IMR-90 (cell line): Measurements from ENCODE around the gene SYNJ2BP. TPM values are rescaled to one million over a fixed set of nuclear protein-coding genes. Genes with fewer than 3 reads are reported as not detected.

Source experiments
- ATAC-seq: fragments of 200-7000 bp; cut with Tn5 transposase; 2 replicates; pipeline ENCODE4 v1.9.1; 2020; ENCODE audit warnings: low read depth, mild to moderate bottlenecking, moderate library complexity
- BruUV-seq: library from RNA; stranded (reverse); fragments of 400-500 nt; replicated peaks from 2 replicates; lab custom pipeline; 2021; lab: Mats Ljungman, UMichigan
- CTCF ChIA-PET: fragments of 300-600 bp; formaldehyde crosslinking; extraction: SDS; loops from one replicate; lab custom pipeline; 2021; ENCODE audit warnings: antibody characterized with exemption; lab: Yijun Ruan, JAX
- POLR2A ChIA-PET: fragments of 300-600 bp; sonication (Branson Sonifier 250); formaldehyde crosslinking; loops from one replicate; lab custom pipeline; 2022; ENCODE audit warnings: antibody characterized with exemption; ENCODE audit not compliant: unreplicated experiment; lab: Charles Lee
- DNase-seq: peaks from one replicate; pipeline ENCODE4 v3.0.0; 2013
- H2AFZ ChIP-seq: replicated peaks from 2 replicates; pipeline ENCODE3; 2013; ENCODE audit warnings: low read length, mild to moderate bottlenecking; ENCODE audit not compliant: poor library complexity
- H2AK5ac ChIP-seq: 2 replicates; pipeline ENCODE4 v1.6.1; 2013; ENCODE audit warnings: low read depth, low read length, inconsistent platforms
- H2AK9ac ChIP-seq: replicated peaks from 2 replicates; pipeline ENCODE3; 2013; ENCODE audit warnings: mild to moderate bottlenecking, low read depth, low read length, moderate library complexity; ENCODE audit not compliant: poor library complexity
- H2BK120ac ChIP-seq: 2 replicates; pipeline ENCODE4 v1.6.1; 2013; ENCODE audit warnings: low read depth, low read length, inconsistent platforms
- H2BK15ac ChIP-seq: 3 replicates; pipeline ENCODE4 v1.6.1; 2013; ENCODE audit warnings: low read depth, low read length, inconsistent platforms
- H2BK20ac ChIP-seq: 2 replicates; pipeline ENCODE4 v1.6.1; 2013; ENCODE audit warnings: low read depth, mild to moderate bottlenecking, inconsistent platforms, low read length, moderate library complexity
- H2BK5ac ChIP-seq: 2 replicates; pipeline ENCODE4 v1.6.1; 2013; ENCODE audit warnings: mild to moderate bottlenecking, low read depth, low read length, inconsistent platforms; ENCODE audit not compliant: poor library complexity, severe bottlenecking
- H3K14ac ChIP-seq: replicated peaks from 2 replicates; pipeline ENCODE4 v1.6.1; 2013; ENCODE audit warnings: low read depth, low read length, inconsistent platforms
- H3K18ac ChIP-seq: 2 replicates; pipeline ENCODE4 v1.6.1; 2013; ENCODE audit warnings: low read depth, low read length, control low read depth
- H3K23ac ChIP-seq: 2 replicates; pipeline ENCODE4 v1.6.1; 2013; ENCODE audit warnings: low read depth, low read length, inconsistent platforms
- H3K27ac ChIP-seq: 2 replicates; pipeline ENCODE4 v1.5.1; 2013; ENCODE audit warnings: mild to moderate bottlenecking, control low read depth, low read length; ENCODE audit not compliant: insufficient read depth
- H3K27me3 ChIP-seq: 2 replicates; pipeline ENCODE4 v1.6.1; 2013; ENCODE audit warnings: low read length; ENCODE audit not compliant: control insufficient read depth, insufficient read depth
- H3K36me3 ChIP-seq: 2 replicates; pipeline ENCODE4 v1.6.1; 2013; ENCODE audit warnings: low read length, mixed read lengths; ENCODE audit not compliant: control insufficient read depth, insufficient read depth
- H3K4ac ChIP-seq: 2 replicates; pipeline ENCODE4 v1.6.1; 2013; ENCODE audit warnings: low read depth, low read length, inconsistent platforms
- H3K4me1 ChIP-seq: 2 replicates; pipeline ENCODE4 v1.6.1; 2013; ENCODE audit warnings: low read length, mixed read lengths; ENCODE audit not compliant: control insufficient read depth, insufficient read depth
- H3K4me2 ChIP-seq: 2 replicates; pipeline ENCODE4 v1.6.1; 2013; ENCODE audit warnings: low read depth, mild to moderate bottlenecking, control low read depth, low read length, moderate library complexity
- H3K4me3 ChIP-seq: 2 replicates; pipeline ENCODE4 v1.5.1; 2013; ENCODE audit warnings: low read depth, mild to moderate bottlenecking, control low read depth, low read length, moderate library complexity; ENCODE audit not compliant: insufficient read depth
- H3K56ac ChIP-seq: 2 replicates; pipeline ENCODE4 v1.6.1; 2013; ENCODE audit warnings: low read length, inconsistent platforms; ENCODE audit not compliant: insufficient read depth; ENCODE audit errors: extremely low read depth
- H3K79me1 ChIP-seq, 2 experiments: 2 replicates each; pipeline ENCODE4 v1.6.1; 2013; ENCODE audit warnings: low read length in 2 of 2, inconsistent platforms in 1 of 2, low read depth in 1 of 2
- H3K9ac ChIP-seq: 2 replicates; pipeline ENCODE4 v1.6.1; 2013; ENCODE audit warnings: low read depth, low read length, control low read depth
- H3K9me1 ChIP-seq: 2 replicates; pipeline ENCODE4 v1.6.1; 2013; ENCODE audit warnings: low read length, inconsistent platforms; ENCODE audit not compliant: insufficient read depth
- H3K9me3 ChIP-seq: 2 replicates; pipeline ENCODE4 v1.6.1; 2013; ENCODE audit warnings: low read length; ENCODE audit not compliant: control insufficient read depth, insufficient read depth
- H4K20me1 ChIP-seq: 2 replicates; pipeline ENCODE4 v1.6.1; 2013; ENCODE audit warnings: low read length, inconsistent platforms; ENCODE audit not compliant: insufficient read depth
- H4K5ac ChIP-seq: 2 replicates; pipeline ENCODE4 v1.6.1; 2013; ENCODE audit warnings: mild to moderate bottlenecking, low read depth, low read length, control low read depth
- H4K8ac ChIP-seq, 2 experiments: 2 replicates each; pipeline ENCODE4 v1.6.1; 2013; ENCODE audit warnings: low read depth in 2 of 2, low read length in 2 of 2, control low read depth in 1 of 2, inconsistent platforms in 1 of 2
- H4K91ac ChIP-seq: 2 replicates; pipeline ENCODE4 v1.6.1; 2013; ENCODE audit warnings: low read depth, low read length, inconsistent platforms; ENCODE audit not compliant: insufficient read depth
- BHLHE40 ChIP-seq: fragments of 150-350 bp; IDR thresholded peaks from 2 replicates; pipeline ENCODE4 v1.6.1; 2016; ENCODE audit warnings: mild to moderate bottlenecking, low read depth, low read length
- CTCF ChIP-seq: conservative IDR thresholded peaks from 2 replicates; pipeline ENCODE4 v1.5.1; 2012; ENCODE audit warnings: mild to moderate bottlenecking, low read depth, low read length, improper control_type of control experiment
- FOS ChIP-seq: fragments of 150-350 bp; IDR thresholded peaks from 2 replicates; pipeline ENCODE4 v1.6.1; 2016; ENCODE audit warnings: low read depth, low read length
- MAZ ChIP-seq: IDR thresholded peaks from 2 replicates; pipeline ENCODE4 v1.6.1; 2012; ENCODE audit warnings: low read depth, mild to moderate bottlenecking, low read length, improper control_type of control experiment, moderate library complexity, borderline replicate concordance
- MXI1 ChIP-seq: IDR thresholded peaks from 2 replicates; pipeline ENCODE4 v1.6.1; 2012; ENCODE audit warnings: low read depth, mild to moderate bottlenecking, low read length, moderate library complexity, borderline replicate concordance
- NFE2L2 ChIP-seq: fragments of 150-350 bp; IDR thresholded peaks from 2 replicates; pipeline ENCODE4 v1.6.1; 2016; ENCODE audit warnings: low read depth, mild to moderate bottlenecking, low read length
- RFX5 ChIP-seq: IDR thresholded peaks from 2 replicates; pipeline ENCODE4 v1.8.0; 2012; ENCODE audit warnings: low read depth, mild to moderate bottlenecking, low read length, moderate library complexity
- USF2 ChIP-seq: fragments of 150-350 bp; IDR thresholded peaks from 2 replicates; pipeline ENCODE4 v1.6.1; 2017; ENCODE audit warnings: mild to moderate bottlenecking, antibody characterized with exemption, low read length, low read depth
- WGBS, 2 experiments: methylation state at CpG; one replicate each; pipeline versions ENCODE4 v1.1.5 to v1.1.7; 2013; ENCODE audit warnings: missing lambda C conversion rate in 2 of 2; ENCODE audit not compliant: insufficient read length in 1 of 2; ENCODE audit errors: extremely low coverage in 2 of 2; 5-methylcytosine and 5-hydroxymethylcytosine counted together
- dilution Hi-C: fragments of 300-500 bp; cut with HindIII; formaldehyde crosslinking; loops from one replicate; pipeline ENCODE4 v1.14.3; 2018; ENCODE audit warnings: low sequenced_read_pairs; ENCODE audit not compliant: unreplicated experiment
- in situ Hi-C: fragments of 300-500 bp; cut with MboI; formaldehyde crosslinking; loops from 3 replicates; pipeline ENCODE4 v1.14.3; 2019; ENCODE audit warnings: low sequenced_read_pairs, inconsistent platforms, mixed read lengths
- intact Hi-C: fragments of 100-400 bp; cut with micrococcal nuclease; formaldehyde crosslinking; loops from 2 replicates; pipeline ENCODE4 v1.10.0; 2022
- polyA plus RNA-seq, 3 experiments: library from polyadenylated mRNA; depleted of rRNA; stranded (reverse); fragments of >200 nt; gene quantifications; 2 replicates each; pipeline ENCODE4 v1.2.3, GENCODE V29; 2012; ENCODE audit warnings: low replicate concordance in 1 of 3
- total RNA-seq: library from RNA; depleted of rRNA; stranded (reverse); fragments of >200 nt; gene quantifications from 2 replicates; pipeline ENCODE4 v1.2.3, GENCODE V29; 2012

SYNJ2BP gene
- total and polyA plus RNA-seq, 2 of the 4 experiments (the other 2 are of a cell fraction), result 10.0 to 25.5 TPM

DNA sequence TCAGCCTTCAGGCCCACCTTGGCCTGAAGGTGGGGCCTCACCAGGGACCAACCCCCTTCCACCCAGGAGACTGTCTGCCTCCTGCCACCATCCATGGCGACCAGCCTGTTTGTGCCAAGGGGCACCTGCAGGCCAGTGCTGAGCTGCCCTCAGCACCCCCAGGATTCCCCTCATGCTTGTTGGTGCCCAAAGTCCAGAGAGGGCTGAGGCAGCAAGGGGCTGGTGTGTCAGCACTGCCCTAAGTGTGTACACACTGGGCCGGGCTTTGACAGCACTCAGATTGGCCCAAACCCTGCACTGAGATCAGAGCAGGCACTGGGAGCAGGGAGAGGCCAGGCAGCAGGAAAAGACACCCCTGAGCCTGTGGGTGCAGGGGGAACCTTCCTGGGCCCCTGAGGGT is 18.6 kb downstream of the SYNJ2BP start (continued):
- TF ChIP-seq CTCF, result no peak

DNA sequence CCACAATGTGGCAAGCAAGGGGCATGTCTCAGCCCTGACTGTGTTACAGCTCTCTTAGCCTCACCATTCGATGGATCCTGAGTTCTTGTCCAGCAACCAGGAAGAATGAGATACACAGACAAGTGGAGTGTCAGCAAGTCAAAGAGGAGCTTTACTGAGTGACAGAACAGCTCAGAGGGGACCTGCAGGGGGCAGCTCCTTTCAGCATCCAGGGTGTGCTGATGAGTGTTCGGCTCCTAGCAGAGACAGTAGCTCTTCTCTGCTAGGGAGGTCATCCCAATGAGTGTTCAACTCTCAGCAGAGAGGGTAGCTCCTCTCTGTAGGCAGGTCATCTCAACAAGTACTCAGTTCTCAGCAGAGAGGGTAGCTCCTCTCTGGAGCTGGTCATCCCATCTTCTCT is 19.1 kb downstream of the SYNJ2BP start:
- Histone ChIP-seq H2BK120ac (no peak overlapping the region), H3K4ac (no peak overlapping the region), H3K56ac (no peak overlapping the region), H2AK9ac (no peak overlapping the region), H3K4me2 (no peak overlapping the region), H3K9me1 (0 out of 2 replicates have a peak, but pooled peaks cover 3% of the 10 kb centered on the region), H3K9ac (no peak overlapping the region), H2BK5ac (no peak overlapping the region), H3K79me1 (peaks cover 3 to 7% of the 10 kb centered on the region in 2 experiments; a peak in 2 of 4 replicates), H3K27ac (no peak overlapping the region), H3K4me1 (no peaks in the 10 kb centered on the region), H4K5ac (no peak overlapping the region), H3K23ac (no peak overlapping the region), H2AFZ (no peak overlapping the region), H3K4me3 (no peak overlapping the region), H4K8ac (no peak overlapping the region), H4K91ac (no peak overlapping the region), H3K9me3 (no peaks in the 10 kb centered on the region), H2BK15ac (no peak overlapping the region), H3K27me3 (no peaks in the 10 kb centered on the region), H4K20me1 (no peaks in the 10 kb centered on the region; the same call in 1 of the 2 replicates), H2BK20ac (no peak overlapping the region), H3K14ac (no peak overlapping the region), H3K36me3 (no peaks in the 10 kb centered on the region), H3K18ac (no peak overlapping the region), H2AK5ac (no peak overlapping the region)
- dilution Hi-C loops, result no loop called here
- in situ Hi-C loops, result no loop called here
- intact Hi-C loops, result no loop called here
- CTCF ChIA-PET, result no interaction called here
- POLR2A ChIA-PET, result no interaction called here
- no peak for ATAC-seq
- TF ChIP-seq RFX5 (no peak), FOS (no peak), BHLHE40 (no peak), NFE2L2 (no peak), MAZ (no peak), MXI1 (no peak), USF2 (no peak)
- BruUV-seq, result no TSS peak
- no CpG with 5 or more reads among the region's 2 CpGs for WGBS, 2 experiments
- DNase-seq, result no peak
